ENCODE results near the gene OPN1MW3. TPM values are rescaled to one million over a fixed set of nuclear protein-coding genes. Genes with fewer than 3 reads are reported as not detected.

OPN1MW3 gene
- polyA plus RNA-seq, 6 donors from 2014 or later, result 0.13 TPM; not detected in 5

Other genes with a start within 250 kb of the OPN1MW3 start
- 100 to 1,000 TPM in 1 of 6 donors, 10 to 100 TPM in 5; 57.9 to 123 (median 73.9) TPM for gene IRAK1, start 237.7 kb upstream of the OPN1MW3 start, polyA plus RNA-seq (ENCODE audit: low read depth in 6 of 6)
- gene MECP2, start 159.9 kb upstream of the OPN1MW3 start, polyA plus RNA-seq (ENCODE audit: low read depth in 6 of 6), result 10 to 100 TPM in 5 of 6 donors, 1 to 10 TPM in 1; 4.5 to 21.0 (median 12.8) TPM
- gene OPN1LW, start 113.3 kb upstream of the OPN1MW3 start, polyA plus RNA-seq (ENCODE audit: low read depth in 6 of 6), result not detected
- not detected for gene OPN1MW, start 75.0 kb upstream of the OPN1MW3 start, polyA plus RNA-seq (ENCODE audit: low read depth in 6 of 6)
- not detected for gene OPN1MW2, start 37.8 kb upstream of the OPN1MW3 start, polyA plus RNA-seq (ENCODE audit: low read depth in 6 of 6)
- gene TEX28, start 37.5 kb downstream of the OPN1MW3 start, polyA plus RNA-seq (ENCODE audit: low read depth in 6 of 6), result not detected
- under 1 TPM in 5 of 6 donors, not detected in 1; 0.27 to 0.57 (median 0.38) TPM for gene TKTL1, start 38.2 kb downstream of the OPN1MW3 start, polyA plus RNA-seq (ENCODE audit: low read depth in 6 of 6)
- 100 to 1,000 TPM in 2 of 6 donors, 10 to 100 TPM in 4; 39.6 to 269 (median 78.3) TPM for gene FLNA, start 117.1 kb downstream of the OPN1MW3 start, polyA plus RNA-seq (ENCODE audit: low read depth in 6 of 6)
- 10 to 100 TPM; 25.0 to 29.6 (median 27.2) TPM for gene EMD, start 121.7 kb downstream of the OPN1MW3 start, polyA plus RNA-seq (ENCODE audit: low read depth in 6 of 6)
- gene RPL10, start 140.8 kb downstream of the OPN1MW3 start, polyA plus RNA-seq (ENCODE audit: low read depth in 6 of 6), result 1,000 to 10,000 TPM; 3,636 to 5,147 (median 4,635) TPM
- 10 to 100 TPM in 5 of 6 donors, 1 to 10 TPM in 1; 9.5 to 23.1 (median 14.3) TPM for gene DNASE1L1, start 151.7 kb downstream of the OPN1MW3 start, polyA plus RNA-seq (ENCODE audit: low read depth in 6 of 6)
- 10 to 100 TPM; 31.6 to 50.2 (median 36.6) TPM for gene TAFAZZIN, start 154.0 kb downstream of the OPN1MW3 start, polyA plus RNA-seq (ENCODE audit: low read depth in 6 of 6)
- gene ATP6AP1, start 171.1 kb downstream of the OPN1MW3 start, polyA plus RNA-seq (ENCODE audit: low read depth in 6 of 6), result 100 to 1,000 TPM in 1 of 6 donors, 10 to 100 TPM in 5; 81.8 to 173 (median 88.7) TPM
- 10 to 100 TPM; 28.4 to 44.3 (median 35.5) TPM for gene GDI1, start 179.6 kb downstream of the OPN1MW3 start, polyA plus RNA-seq (ENCODE audit: low read depth in 6 of 6)
- gene FAM50A, start 186.6 kb downstream of the OPN1MW3 start, polyA plus RNA-seq (ENCODE audit: low read depth in 6 of 6), result 10 to 100 TPM; 23.8 to 35.2 (median 28.2) TPM
- gene PLXNA3, start 200.7 kb downstream of the OPN1MW3 start, polyA plus RNA-seq (ENCODE audit: low read depth in 6 of 6), result 1 to 10 TPM in 3 of 6 donors, under 1 TPM in 3; 0.68 to 1.6 (median 0.99) TPM
- gene LAGE3, start 221.7 kb downstream of the OPN1MW3 start, polyA plus RNA-seq (ENCODE audit: low read depth in 6 of 6), result 10 to 100 TPM; 36.4 to 47.6 (median 40.9) TPM
- 10 to 100 TPM; 18.7 to 39.4 (median 33.0) TPM for gene UBL4A, start 229.0 kb downstream of the OPN1MW3 start, polyA plus RNA-seq (ENCODE audit: low read depth in 6 of 6)
- 10 to 100 TPM; 33.5 to 65.1 (median 38.0) TPM for gene SLC10A3, start 233.0 kb downstream of the OPN1MW3 start, polyA plus RNA-seq (ENCODE audit: low read depth in 6 of 6)